MM.1S (cell line): ENCODE results near the gene AP3B1.

ENCODE experiments used
- EZH2 ChIP-seq: fragments of 300-600 bp; sonication (generic); optimal IDR thresholded peaks from 2 replicates; pipeline ENCODE3; 2017; ENCODE audit warnings: low read depth, mild to moderate bottlenecking, antibody characterized with exemption, low read length, mixed read lengths
- TF ChIP-seq, protein P1 (sequence below): fragments of 300-600 bp; sonication (generic); IDR thresholded peaks from 2 replicates; pipeline ENCODE4 v1.5.1; 2016; ENCODE audit warnings: antibody characterized with exemption, low read length, mixed read lengths

GRCh38 chr5:77983482-77984199, 310.9 kb downstream of the AP3B1 start:
- TF ChIP-seq, protein P1, sequence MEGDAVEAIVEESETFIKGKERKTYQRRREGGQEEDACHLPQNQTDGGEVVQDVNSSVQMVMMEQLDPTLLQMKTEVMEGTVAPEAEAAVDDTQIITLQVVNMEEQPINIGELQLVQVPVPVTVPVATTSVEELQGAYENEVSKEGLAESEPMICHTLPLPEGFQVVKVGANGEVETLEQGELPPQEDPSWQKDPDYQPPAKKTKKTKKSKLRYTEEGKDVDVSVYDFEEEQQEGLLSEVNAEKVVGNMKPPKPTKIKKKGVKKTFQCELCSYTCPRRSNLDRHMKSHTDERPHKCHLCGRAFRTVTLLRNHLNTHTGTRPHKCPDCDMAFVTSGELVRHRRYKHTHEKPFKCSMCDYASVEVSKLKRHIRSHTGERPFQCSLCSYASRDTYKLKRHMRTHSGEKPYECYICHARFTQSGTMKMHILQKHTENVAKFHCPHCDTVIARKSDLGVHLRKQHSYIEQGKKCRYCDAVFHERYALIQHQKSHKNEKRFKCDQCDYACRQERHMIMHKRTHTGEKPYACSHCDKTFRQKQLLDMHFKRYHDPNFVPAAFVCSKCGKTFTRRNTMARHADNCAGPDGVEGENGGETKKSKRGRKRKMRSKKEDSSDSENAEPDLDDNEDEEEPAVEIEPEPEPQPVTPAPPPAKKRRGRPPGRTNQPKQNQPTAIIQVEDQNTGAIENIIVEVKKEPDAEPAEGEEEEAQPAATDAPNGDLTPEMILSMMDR = no peak
- TF ChIP-seq EZH2 = no peak
